SU-DHL-6 (cell line): ENCODE results near the gene MYL3.

ENCODE experiments used
- H2AFZ ChIP-seq: fragments of 200-600 bp; sonication (generic); 2 replicates; pipeline ENCODE4 v1.6.1; 2014; ENCODE audit warnings: low read depth, mild to moderate bottlenecking, moderate library complexity, mixed read lengths, antibody characterized with exemption, low read length; ENCODE audit not compliant: severe bottlenecking
- H3F3A ChIP-seq: fragments of 200-600 bp; shearing (Covaris generic); 2 replicates; pipeline ENCODE4 v1.6.0; 2016; ENCODE audit warnings: antibody characterized with exemption, mild to moderate bottlenecking; ENCODE audit not compliant: insufficient read depth
- H3K27ac ChIP-seq: fragments of 200-600 bp; sonication (generic); 2 replicates; pipeline ENCODE4 v1.5.1; 2016; ENCODE audit warnings: low read depth, mild to moderate bottlenecking, low read length, moderate library complexity, mixed read lengths
- H3K27me3 ChIP-seq: fragments of 200-600 bp; sonication (generic), shearing (Covaris generic); 2 replicates; pipeline ENCODE4 v1.6.0; 2014; ENCODE audit warnings: mild to moderate bottlenecking, low read length
- H3K36me3 ChIP-seq: fragments of 200-600 bp; sonication (generic); 2 replicates; pipeline ENCODE4 v1.6.1; 2014; ENCODE audit warnings: mild to moderate bottlenecking, low read length, mixed read lengths
- H3K4me2 ChIP-seq: fragments of 300-600, 200-600 bp; shearing (Covaris generic), sonication (generic); 2 replicates; pipeline ENCODE4 v1.6.0; 2014; ENCODE audit warnings: low read length, low read depth, mild to moderate bottlenecking; ENCODE audit not compliant: poor library complexity, severe bottlenecking
- H3K4me3 ChIP-seq: fragments of 200-600 bp; sonication (generic); 2 replicates; pipeline ENCODE4 v1.5.1; 2014; ENCODE audit warnings: antibody characterized with exemption, low read length, mild to moderate bottlenecking, mixed read lengths; ENCODE audit not compliant: insufficient read depth, poor library complexity, severe bottlenecking
- H3K79me2 ChIP-seq: fragments of 200-600 bp; sonication (generic); 2 replicates; pipeline ENCODE4 v1.6.1; 2014; ENCODE audit warnings: mild to moderate bottlenecking, low read length, moderate library complexity; ENCODE audit not compliant: insufficient read depth
- H3K9ac ChIP-seq: fragments of 200-600 bp; sonication (generic); 2 replicates; pipeline ENCODE4 v1.7.0; 2014; ENCODE audit warnings: mild to moderate bottlenecking, low read length
- H3K9me2 ChIP-seq: fragments of 200-600 bp; sonication (generic); replicated peaks from 2 replicates; pipeline ENCODE4 v1.6.1; 2014; ENCODE audit warnings: low read length; ENCODE audit not compliant: insufficient read depth
- H3K9me3 ChIP-seq: fragments of 200-600 bp; sonication (generic); 2 replicates; pipeline ENCODE4 v1.6.1; 2014; ENCODE audit warnings: low read length, mixed read lengths; ENCODE audit not compliant: insufficient read depth
- H4K20me1 ChIP-seq: fragments of 200-600 bp; sonication (generic); 2 replicates; pipeline ENCODE4 v1.6.1; 2014; ENCODE audit warnings: low read depth, mild to moderate bottlenecking, antibody characterized with exemption, low read length, moderate library complexity, mixed read lengths
- CTCF ChIP-seq: fragments of 200-600 bp; sonication (generic); IDR thresholded peaks from one replicate; pipeline ENCODE4 v1.5.1; 2017; ENCODE audit warnings: antibody characterized with exemption, mild to moderate bottlenecking, low read length, moderate library complexity; ENCODE audit not compliant: insufficient read depth, poor library complexity, severe bottlenecking
- EZH2phosphoT487 ChIP-seq: fragments of 200-600 bp; sonication (generic), shearing (Covaris generic); conservative IDR thresholded peaks from 2 replicates; pipeline ENCODE4 v1.6.1; 2018; ENCODE audit warnings: mild to moderate bottlenecking, antibody characterized with exemption, low read length, moderate library complexity, mixed read lengths

MYL3 gene

GRCh38 chr3:46900356-46900755, 37.1 kb upstream of the MYL3 start:
- Histone ChIP-seq H3K9ac (no peak overlapping the region), H3K4me3 (no peak overlapping the region), H2AFZ (no peak overlapping the region), H3K9me3 (no peaks in the 10 kb centered on the region), H3K36me3 (no peaks in the 10 kb centered on the region), H3K9me2 (no peaks in the 10 kb centered on the region), H4K20me1 (no peaks in the 10 kb centered on the region), H3K4me2 (no peak overlapping the region), H3K79me2 (no peaks in the 10 kb centered on the region), H3K27ac (no peak overlapping the region), H3F3A (no peaks in the 10 kb centered on the region), H3K27me3 (no peaks in the 10 kb centered on the region)
- TF ChIP-seq CTCF: no peak
- TF ChIP-seq EZH2phosphoT487: no peak

GRCh38 chr3:46900007-46900292, 36.7 kb upstream of the MYL3 start:
- Histone ChIP-seq H3K9me2 (no peaks in the 10 kb centered on the region), H3K9me3 (no peaks in the 10 kb centered on the region), H3K4me2 (no peak overlapping the region), H3K9ac (no peak overlapping the region), H3K4me3 (no peak overlapping the region), H3K36me3 (no peaks in the 10 kb centered on the region), H2AFZ (no peak overlapping the region), H4K20me1 (no peaks in the 10 kb centered on the region), H3K27me3 (no peaks in the 10 kb centered on the region), H3F3A (no peaks in the 10 kb centered on the region), H3K27ac (no peak overlapping the region), H3K79me2 (no peaks in the 10 kb centered on the region)
- TF ChIP-seq CTCF (no peak), EZH2phosphoT487 (no peak)

GRCh38 chr3:46899151-46900006, 36.1 kb upstream of the MYL3 start:
- Histone ChIP-seq H3K27ac (no peak overlapping the region), H3K79me2 (no peaks in the 10 kb centered on the region), H3K9me3 (no peaks in the 10 kb centered on the region), H3K27me3 (no peaks in the 10 kb centered on the region), H3K36me3 (no peaks in the 10 kb centered on the region), H3K9me2 (no peaks in the 10 kb centered on the region), H4K20me1 (no peaks in the 10 kb centered on the region), H2AFZ (no peak overlapping the region), H3K4me2 (no peak overlapping the region), H3F3A (no peaks in the 10 kb centered on the region), H3K4me3 (no peak overlapping the region), H3K9ac (no peak overlapping the region)
- TF ChIP-seq EZH2phosphoT487: no peak
- no peak for TF ChIP-seq CTCF
